GM12872 (cell line): ENCODE data around the gene FAM170B.

ENCODE experiments used
- CTCF ChIP-seq: IDR thresholded peaks from 3 replicates; pipeline ENCODE4 v1.5.1; 2011; ENCODE audit warnings: low read depth, mild to moderate bottlenecking, low read length, moderate library complexity; ENCODE audit not compliant: insufficient read depth

Gene FAM170B

GRCh38 chr10:49116509-49117375 is 17.1 kb downstream of the FAM170B start:
- no peak for TF ChIP-seq CTCF

GRCh38 chr10:49115796-49116508 is 17.9 kb downstream of the FAM170B start:
- no peak for TF ChIP-seq CTCF

GRCh38 chr10:49115015-49115795 is 18.6 kb downstream of the FAM170B start, which contains the start of gene VSTM4:
TSS of gene VSTM4 (minus strand) at chr10:49115522. CDS start at chr10:49115485, 37 bp downstream.
- TF ChIP-seq CTCF = no peak; the same call in 2 of the 3 replicates

- no peak for TF ChIP-seq CTCF
These were observed 19.2 kb downstream of the FAM170B start for GRCh38 chr10:49114718-49115014.

GRCh38 chr10:49113741-49114141 is 20.1 kb downstream of the FAM170B start:
- TF ChIP-seq CTCF = no peak

DNA sequence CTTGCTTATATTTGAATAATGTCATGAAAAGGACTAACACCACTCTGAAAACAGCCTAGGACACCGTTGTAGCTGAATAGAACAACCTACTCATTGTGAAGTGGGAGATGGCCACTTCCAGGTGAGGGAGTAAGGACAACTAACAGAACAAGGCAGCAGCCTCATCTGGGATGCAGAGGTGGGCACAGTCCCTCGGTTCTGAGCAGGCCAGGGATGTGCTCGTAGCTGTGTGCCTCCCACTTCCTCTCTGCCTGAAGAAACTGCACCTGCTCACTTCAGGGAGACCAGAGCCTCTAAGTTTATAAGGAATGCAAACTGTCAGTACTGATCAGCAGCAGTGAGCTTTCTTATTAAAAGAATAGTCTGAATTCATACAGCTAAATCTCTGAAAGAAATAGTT is 21.0 kb downstream of the FAM170B start:
- no peak for TF ChIP-seq CTCF

- no peak for TF ChIP-seq CTCF
These were observed 21.7 kb downstream of the FAM170B start for GRCh38 chr10:49112098-49112497.
